NT2/D1 (cell line): ENCODE measurements around the gene GSX1.

ENCODE experiments used
- DNase-seq: peaks from one replicate; pipeline ENCODE4 v3.0.0-alpha.2; 2011; ENCODE audit warnings: low read depth, low spot score
- H3K27me3 ChIP-seq: 2 replicates; pipeline ENCODE4 v1.6.0; 2011; ENCODE audit warnings: mild to moderate bottlenecking; ENCODE audit not compliant: insufficient read length, insufficient read depth
- H3K36me3 ChIP-seq: 2 replicates; pipeline ENCODE4 v1.6.1; 2011; ENCODE audit warnings: mild to moderate bottlenecking, low read length, mixed read lengths; ENCODE audit not compliant: insufficient read depth, insufficient read length
- H3K4me1 ChIP-seq: 2 replicates; pipeline ENCODE4 v1.5.1; 2011; ENCODE audit not compliant: insufficient read depth, insufficient read length
- H3K4me3 ChIP-seq: 2 replicates; pipeline ENCODE4 v1.5.1; 2011; ENCODE audit warnings: low read depth; ENCODE audit not compliant: insufficient read length
- H3K9ac ChIP-seq: 2 replicates; pipeline ENCODE4 v1.6.0; 2011; ENCODE audit warnings: low read depth; ENCODE audit not compliant: insufficient read length
- H3K9me3 ChIP-seq: 2 replicates; pipeline ENCODE4 v1.5.1; 2011; ENCODE audit warnings: mild to moderate bottlenecking, low read length; ENCODE audit not compliant: insufficient read depth
- SUZ12 ChIP-seq: IDR thresholded peaks from 2 replicates; pipeline ENCODE4 v1.6.1; 2011; ENCODE audit not compliant: insufficient read length, insufficient read depth; ENCODE audit errors: extremely low read depth
- YY1 ChIP-seq: IDR thresholded peaks from 2 replicates; pipeline ENCODE4 v1.6.1; 2011; ENCODE audit not compliant: insufficient read length, insufficient read depth
- ZNF274 ChIP-seq: IDR thresholded peaks from 2 replicates; pipeline ENCODE4 v1.6.1; 2011; ENCODE audit warnings: mild to moderate bottlenecking, low read depth, low read length

Gene GSX1

DNA sequence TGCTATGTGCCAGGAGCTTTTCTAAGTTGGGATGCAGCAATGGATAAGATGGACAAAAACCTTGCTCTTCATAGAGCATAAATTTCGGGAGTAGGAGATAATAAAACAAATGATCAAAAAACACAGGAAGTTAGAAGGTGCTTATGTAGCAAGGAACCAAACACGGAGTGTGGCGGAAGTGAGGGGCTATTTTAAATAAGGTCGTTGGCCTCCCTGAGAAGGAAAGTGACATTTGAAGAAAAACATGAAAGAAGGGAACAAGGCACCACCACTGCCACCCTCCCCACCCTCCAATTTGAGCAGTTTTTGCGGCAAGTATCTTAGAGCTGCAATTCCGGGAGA lies 3.2 kb upstream of the GSX1 start:
- peaks cover 6% of the 10 kb centered on the region for H3K4me1 ChIP-seq
- no peak overlapping the region for H3K9ac ChIP-seq
- H3K4me3 ChIP-seq = no peak overlapping the region
- H3K36me3 ChIP-seq = no peaks in the 10 kb centered on the region
- DNase-seq = no peak
- TF ChIP-seq SUZ12 (no peak), YY1 (no peak), ZNF274 (no peak)
- peaks cover 93% of the 10 kb centered on the region for H3K27me3 ChIP-seq
- no peaks in the 10 kb centered on the region for H3K9me3 ChIP-seq

DNA sequence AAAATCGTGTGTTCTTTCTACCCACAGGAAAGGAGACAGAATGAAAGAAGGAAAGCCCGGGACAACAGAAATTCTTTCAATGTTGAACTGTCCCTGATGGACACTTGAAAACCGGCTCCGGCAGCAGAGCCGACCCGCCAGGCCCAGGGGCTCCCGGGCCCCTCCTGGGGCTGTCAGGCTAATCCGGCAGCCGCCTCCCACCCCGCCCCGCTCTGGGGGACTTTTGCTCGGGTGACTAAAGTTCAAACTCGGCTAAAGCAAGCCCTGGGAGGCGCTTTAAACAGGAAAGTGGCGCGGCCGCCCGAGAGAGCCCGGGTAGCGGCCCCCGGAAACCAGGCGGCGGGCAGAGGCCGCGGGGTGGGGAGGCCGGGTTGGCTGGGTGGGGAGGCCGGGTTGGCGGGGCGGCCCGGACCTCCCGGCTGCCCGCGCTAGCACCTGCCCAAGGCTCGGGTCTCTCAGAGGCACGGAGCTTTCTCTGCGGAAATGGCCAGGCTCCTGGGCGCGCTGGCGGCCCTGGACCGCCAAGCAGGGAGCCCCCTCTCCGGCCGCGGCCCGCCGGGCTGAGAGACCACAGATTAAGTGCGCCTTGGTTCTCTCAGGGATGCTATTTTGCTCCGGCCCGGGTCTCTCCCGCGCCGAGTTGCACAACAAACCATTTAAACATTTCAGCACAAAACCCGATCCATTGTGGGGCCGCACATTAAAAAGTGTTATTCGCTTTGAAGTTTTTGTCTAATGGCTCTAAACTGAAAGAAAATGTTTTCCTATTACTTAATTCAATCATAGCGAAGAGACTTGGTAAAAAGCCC lies 2.6 kb upstream of the GSX1 start:
- Histone ChIP-seq H3K4me3 (no peak overlapping the region), H3K9ac (no peak overlapping the region), H3K4me1 (peaks cover 7% of the 10 kb centered on the region), H3K27me3 (peaks cover 93% of the 10 kb centered on the region), H3K36me3 (no peaks in the 10 kb centered on the region), H3K9me3 (no peaks in the 10 kb centered on the region)
- no peak for DNase-seq
- TF ChIP-seq SUZ12 (peak; percentile 94), YY1 (no peak)

DNA sequence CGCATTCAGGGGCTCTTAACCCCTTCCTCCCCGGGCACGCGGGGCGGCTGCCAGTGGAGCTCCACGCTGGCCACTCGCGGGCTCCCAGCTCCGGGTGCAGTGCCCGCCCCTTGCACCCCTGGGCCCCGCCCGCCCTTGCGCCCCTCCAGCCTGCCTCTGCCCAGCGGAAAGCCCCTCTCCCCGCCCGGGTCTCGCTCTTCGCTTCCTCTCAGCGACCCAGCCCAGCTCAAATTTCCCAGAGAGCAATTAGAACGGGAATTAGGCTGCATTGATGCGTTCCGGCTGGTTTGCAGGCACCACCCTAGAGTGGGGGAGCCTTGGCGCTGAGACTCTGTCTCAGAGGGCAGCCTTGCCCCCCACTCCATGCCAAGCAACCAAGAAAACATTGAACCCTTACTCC lies 1.8 kb upstream of the GSX1 start:
- H3K4me1 ChIP-seq = peaks cover 10% of the 10 kb centered on the region
- no peak for DNase-seq
- no peaks in the 10 kb centered on the region for H3K9me3 ChIP-seq
- no peaks in the 10 kb centered on the region for H3K36me3 ChIP-seq
- no peak overlapping the region for H3K9ac ChIP-seq
- peaks cover 96% of the 10 kb centered on the region for H3K27me3 ChIP-seq
- no peak overlapping the region for H3K4me3 ChIP-seq
- TF ChIP-seq SUZ12 = no peak
- TF ChIP-seq ZNF274 = no peak
- TF ChIP-seq YY1 = no peak

DNA sequence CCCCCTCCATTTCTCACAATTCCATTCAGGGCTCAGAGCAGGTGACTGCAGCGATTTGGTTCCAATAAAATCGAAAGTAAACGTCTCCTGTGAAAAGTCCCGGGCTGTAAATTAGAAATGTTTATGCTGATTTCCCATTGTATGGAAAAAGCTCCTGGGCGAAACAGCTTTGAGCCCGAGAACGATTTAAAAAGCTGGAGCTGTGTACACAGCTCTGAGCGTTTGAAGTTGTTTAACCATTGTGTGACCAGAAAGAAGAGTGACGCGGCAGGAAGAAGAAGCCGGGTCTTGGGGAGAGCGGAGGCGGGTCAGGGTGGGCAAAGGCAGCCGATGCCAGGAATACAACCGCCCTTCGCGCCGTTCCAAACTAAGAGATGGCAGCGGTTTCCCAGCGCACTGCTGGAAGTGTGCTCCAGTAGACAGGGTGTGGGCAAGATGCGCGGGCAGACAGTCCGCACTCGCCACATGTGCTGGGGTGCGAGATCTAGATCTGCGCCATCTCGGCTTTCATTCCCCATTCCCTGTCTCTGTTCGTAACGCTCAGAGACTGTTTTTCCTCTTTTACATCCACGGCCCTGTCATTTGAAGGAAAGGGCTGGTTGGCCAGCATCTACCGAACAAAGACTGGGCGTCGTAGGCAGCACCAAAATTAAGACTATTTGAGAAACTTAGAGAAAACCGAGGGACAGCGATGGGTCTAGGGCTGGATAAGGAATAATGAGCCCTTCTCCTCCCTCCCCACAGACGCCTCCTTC lies 960 bp upstream of the GSX1 start:
- Histone ChIP-seq H3K9ac (no peak overlapping the region), H3K9me3 (no peaks in the 10 kb centered on the region), H3K4me1 (peaks cover 10% of the 10 kb centered on the region), H3K36me3 (no peaks in the 10 kb centered on the region), H3K27me3 (peaks cover 99% of the 10 kb centered on the region), H3K4me3 (no peak overlapping the region)
- TF ChIP-seq YY1 (no peak), SUZ12 (peak; percentile 36)
- DNase-seq = no peak

DNA sequence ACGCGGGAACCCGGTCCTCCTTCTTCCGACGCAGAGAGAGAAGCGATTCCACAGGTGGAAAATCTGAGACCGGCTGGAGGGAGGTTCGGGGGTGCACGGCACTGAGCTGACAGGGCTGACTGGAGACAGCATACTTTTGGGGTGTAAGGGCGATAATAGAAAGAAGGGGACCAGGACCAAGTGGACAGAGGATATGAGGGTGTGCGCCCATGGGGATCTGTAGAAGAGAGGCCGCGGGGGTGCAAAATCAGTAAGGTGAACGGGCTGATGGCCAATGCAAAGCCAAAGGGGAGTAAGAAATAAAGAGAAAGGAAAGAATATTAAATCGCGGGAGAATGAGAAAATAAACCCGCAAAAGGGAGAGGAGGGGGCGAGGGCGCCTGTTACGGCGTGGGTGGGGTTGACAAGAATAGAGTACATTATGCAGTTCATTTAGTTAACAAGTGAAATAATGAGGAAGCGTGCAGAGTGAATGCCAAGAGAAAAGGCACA lies 336 bp upstream of the GSX1 start:
- peaks cover 99% of the 10 kb centered on the region for H3K27me3 ChIP-seq
- peaks cover 10% of the 10 kb centered on the region for H3K4me1 ChIP-seq
- no peak overlapping the region for H3K9ac ChIP-seq
- no peak overlapping the region for H3K4me3 ChIP-seq
- H3K9me3 ChIP-seq = no peaks in the 10 kb centered on the region
- no peaks in the 10 kb centered on the region for H3K36me3 ChIP-seq
- DNase-seq = no peak
- no peak for TF ChIP-seq YY1
- TF ChIP-seq SUZ12 = no peak
- TF ChIP-seq ZNF274 = no peak

DNA sequence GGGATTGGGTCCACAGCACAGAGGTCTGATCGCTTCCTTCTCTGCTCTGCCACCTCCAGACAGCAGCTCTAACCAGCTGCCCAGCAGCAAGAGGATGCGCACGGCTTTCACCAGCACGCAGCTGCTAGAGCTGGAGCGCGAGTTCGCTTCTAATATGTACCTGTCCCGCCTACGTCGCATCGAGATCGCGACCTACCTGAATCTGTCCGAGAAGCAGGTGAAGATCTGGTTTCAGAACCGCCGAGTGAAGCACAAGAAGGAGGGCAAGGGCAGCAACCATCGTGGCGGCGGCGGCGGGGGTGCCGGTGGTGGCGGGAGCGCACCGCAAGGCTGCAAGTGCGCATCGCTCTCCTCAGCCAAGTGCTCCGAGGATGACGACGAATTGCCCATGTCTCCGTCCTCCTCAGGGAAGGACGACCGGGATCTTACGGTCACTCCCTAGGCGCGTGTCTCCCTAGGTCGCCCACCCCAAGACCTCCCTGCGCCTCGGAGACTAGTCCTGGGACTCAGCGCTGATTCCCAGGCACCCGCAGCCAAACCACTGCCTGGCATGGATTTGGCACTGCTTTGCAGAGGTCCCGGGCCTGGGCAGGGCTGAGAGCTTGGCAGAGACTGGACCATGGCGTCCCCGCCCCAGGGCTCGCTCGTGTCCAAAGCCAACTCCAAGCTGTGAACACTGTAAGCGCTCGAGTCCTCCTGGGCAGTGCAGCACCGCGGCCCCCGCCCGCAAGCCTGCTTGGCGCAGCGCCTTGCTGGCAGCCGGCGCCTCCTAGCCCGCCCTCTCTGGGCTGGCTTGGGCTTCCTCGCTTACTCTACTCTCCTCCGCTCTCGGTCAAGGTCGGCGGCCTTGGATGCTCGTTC lies 1.5 kb downstream of the GSX1 start:
- Histone ChIP-seq H3K4me3 (no peak overlapping the region), H3K27me3 (peaks cover 99% of the 10 kb centered on the region), H3K4me1 (peaks cover 10% of the 10 kb centered on the region), H3K9ac (no peak overlapping the region), H3K9me3 (no peaks in the 10 kb centered on the region), H3K36me3 (no peaks in the 10 kb centered on the region)
- no peak for DNase-seq
- TF ChIP-seq SUZ12 = peak; percentile 99
- no peak for TF ChIP-seq ZNF274
- no peak for TF ChIP-seq YY1

DNA sequence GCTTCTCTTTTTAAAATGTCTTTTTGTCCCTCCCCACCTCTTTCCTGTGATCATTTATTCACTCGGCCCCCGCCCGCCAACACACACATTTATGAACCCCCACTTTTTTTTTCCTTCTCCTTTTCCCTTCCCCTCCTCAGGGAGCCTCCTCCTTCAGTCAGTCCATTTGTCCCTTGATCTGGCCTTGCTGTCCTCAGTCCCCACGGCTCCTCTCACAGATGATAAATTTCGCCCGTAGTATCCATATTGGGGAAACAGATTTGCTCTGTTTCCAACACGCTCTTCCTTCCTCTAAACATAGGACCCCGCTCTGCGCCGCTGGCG lies 2.0 kb downstream of the GSX1 start:
- DNase-seq = no peak
- peaks cover 10% of the 10 kb centered on the region for H3K4me1 ChIP-seq
- H3K9me3 ChIP-seq = no peaks in the 10 kb centered on the region
- H3K36me3 ChIP-seq = no peaks in the 10 kb centered on the region
- TF ChIP-seq YY1 (no peak), ZNF274 (no peak), SUZ12 (no peak)
- H3K27me3 ChIP-seq = peaks cover 99% of the 10 kb centered on the region
- H3K4me3 ChIP-seq = no peak overlapping the region
- no peak overlapping the region for H3K9ac ChIP-seq
